ENCODE measurements around the gene ARHGAP4. TPM values are rescaled to one million over a fixed set of nuclear protein-coding genes. Genes with fewer than 3 reads are reported as not detected.

Gene ARHGAP4
- total RNA-seq, 4 donors from 2014 or later, result 23.0 to 90.9 (median 32.7) TPM

GRCh38 chrX:153889123-153889522, 36.9 kb downstream of the ARHGAP4 start:
- Histone ChIP-seq H3K27me3 (peaks cover 0 to 64% of the 10 kb centered on the region in 2 donors), H3K27ac (no peak overlapping the region), H3K36me3 (no peaks in the 10 kb centered on the region), H3K4me3 (no peak overlapping the region), H3K9me3 (no peaks in the 10 kb centered on the region), H3K4me1 (peaks cover 0 to 6% (median 0%) of the 10 kb centered on the region in 4 donors)
- TF ChIP-seq CTCF (IDR thresholded peaks at IDR 0.05), result no peak
- TF ChIP-seq EP300 (IDR thresholded peaks at IDR 0.05), result no peak
- no peak for TF ChIP-seq POLR2A (IDR thresholded peaks at IDR 0.05)
- WGBS, 2 donors, result 91 to 92% methylated on average over 6 of the region's 6 CpGs
- no peak for DNase-seq (ENCODE audit: low spot score in 2 of 2)

DNA sequence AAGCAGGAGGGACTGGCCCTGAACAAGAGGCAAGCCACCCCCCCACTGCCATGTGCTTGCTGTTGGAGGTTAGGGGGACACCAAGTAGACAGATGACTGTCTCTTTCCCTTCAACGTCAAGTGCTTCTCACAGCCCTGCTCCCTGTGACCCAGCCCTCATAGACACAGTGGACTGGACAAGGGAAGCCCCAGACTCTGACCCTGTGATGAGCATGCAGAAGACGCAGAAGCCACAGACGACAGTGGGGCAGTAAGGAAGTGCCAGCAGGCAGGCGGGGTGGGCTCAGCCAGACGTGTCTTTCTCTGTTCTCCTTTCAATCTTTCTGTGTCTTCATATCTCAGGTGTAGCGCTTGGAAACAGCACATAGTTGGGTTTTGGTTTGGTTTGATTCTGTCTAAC, 37.7 kb downstream of the ARHGAP4 start:
- H3K4me1 ChIP-seq, result peaks cover 0 to 6% (median 0%) of the 10 kb centered on the region in 4 donors
- H3K27me3 ChIP-seq, result peaks cover 0 to 71% of the 10 kb centered on the region in 2 donors
- no peak overlapping the region for H3K4me3 ChIP-seq
- H3K27ac ChIP-seq, result no peak overlapping the region
- no peaks in the 10 kb centered on the region for H3K9me3 ChIP-seq
- DNase-seq (ENCODE audit: low spot score in 2 of 2), result no peak
- no peaks in the 10 kb centered on the region for H3K36me3 ChIP-seq
- WGBS, 2 donors, result 71 to 82% methylated on average over 4 to 6 of the region's 6 CpGs
- TF ChIP-seq CTCF (IDR thresholded peaks at IDR 0.05), result no peak
- TF ChIP-seq POLR2A (IDR thresholded peaks at IDR 0.05), result no peak
- no peak for TF ChIP-seq EP300 (IDR thresholded peaks at IDR 0.05)

DNA sequence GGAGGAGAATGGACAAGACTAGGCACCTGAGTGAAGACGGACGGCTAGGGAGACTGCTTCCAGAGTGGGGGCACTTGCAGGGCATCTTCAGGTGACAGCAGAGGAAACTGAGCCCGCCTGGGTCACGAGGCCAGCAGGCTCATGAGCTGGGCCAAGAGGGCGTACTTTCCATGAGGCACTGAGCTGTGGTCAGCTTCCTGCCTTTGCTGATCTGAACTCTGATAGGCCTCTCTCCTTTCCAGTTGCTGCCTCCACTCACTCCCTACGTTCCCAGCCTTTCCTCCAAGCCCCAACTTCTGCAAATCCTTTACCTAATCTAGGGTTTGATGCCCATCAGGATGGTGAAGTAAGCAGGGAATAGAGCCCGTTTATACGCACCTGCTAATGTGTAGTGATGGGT, 38.7 kb downstream of the ARHGAP4 start:
- peak overlapping the region in 2 of 4 donors; percentile 84 to 86 for H3K27ac ChIP-seq
- TF ChIP-seq EP300 (IDR thresholded peaks at IDR 0.05) (no peak), POLR2A (IDR thresholded peaks at IDR 0.05) (no peak), CTCF (IDR thresholded peaks at IDR 0.05) (no peak)
- no peak for DNase-seq (ENCODE audit: low spot score in 2 of 2)
- no peaks in the 10 kb centered on the region for H3K36me3 ChIP-seq
- 68 to 69% methylated on average over 3 to 8 of the region's 8 CpGs for WGBS, 2 donors
- H3K4me1 ChIP-seq, result peaks cover 0 to 6% (median 0%) of the 10 kb centered on the region in 4 donors
- H3K27me3 ChIP-seq, result peaks cover 0 to 76% of the 10 kb centered on the region in 2 donors
- no peak overlapping the region for H3K4me3 ChIP-seq
- no peaks in the 10 kb centered on the region for H3K9me3 ChIP-seq

DNA sequence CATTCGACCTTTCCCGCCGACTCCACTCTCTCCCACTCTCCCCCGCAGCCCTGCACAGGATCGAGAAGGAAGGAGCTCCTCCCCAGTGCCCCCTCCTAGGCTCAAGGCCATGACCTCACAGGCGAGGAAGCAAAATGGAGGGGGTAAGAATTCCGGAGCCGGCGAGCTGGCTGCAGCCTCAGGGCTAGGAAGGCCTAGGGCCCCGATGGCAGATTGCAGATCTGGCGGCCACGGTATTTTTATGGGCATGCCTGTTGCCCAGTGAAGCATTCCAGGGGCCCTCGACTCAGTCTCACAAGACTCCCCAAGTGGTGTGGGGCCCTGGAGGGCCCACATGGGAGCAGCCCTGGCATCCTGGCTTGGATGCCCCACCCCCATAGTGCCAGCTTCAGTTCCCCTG, 39.1 kb downstream of the ARHGAP4 start:
- H3K4me1 ChIP-seq, result peaks cover 0 to 6% (median under 1%) of the 10 kb centered on the region in 4 donors
- H3K27me3 ChIP-seq, result peaks cover 0 to 76% of the 10 kb centered on the region in 2 donors
- peak overlapping the region in 3 of 4 donors; percentile 67 to 86 (median 84) for H3K27ac ChIP-seq
- H3K36me3 ChIP-seq, result no peaks in the 10 kb centered on the region
- 10 to 34% methylated on average over 6 to 13 of the region's 13 CpGs for WGBS, 2 donors
- peak overlapping the region in 1 of 4 donors; percentile 49 for H3K4me3 ChIP-seq
- no peak for DNase-seq (ENCODE audit: low spot score in 2 of 2)
- no peak for TF ChIP-seq CTCF (IDR thresholded peaks at IDR 0.05)
- no peak for TF ChIP-seq POLR2A (IDR thresholded peaks at IDR 0.05)
- no peak for TF ChIP-seq EP300 (IDR thresholded peaks at IDR 0.05)
- no peaks in the 10 kb centered on the region for H3K9me3 ChIP-seq

DNA sequence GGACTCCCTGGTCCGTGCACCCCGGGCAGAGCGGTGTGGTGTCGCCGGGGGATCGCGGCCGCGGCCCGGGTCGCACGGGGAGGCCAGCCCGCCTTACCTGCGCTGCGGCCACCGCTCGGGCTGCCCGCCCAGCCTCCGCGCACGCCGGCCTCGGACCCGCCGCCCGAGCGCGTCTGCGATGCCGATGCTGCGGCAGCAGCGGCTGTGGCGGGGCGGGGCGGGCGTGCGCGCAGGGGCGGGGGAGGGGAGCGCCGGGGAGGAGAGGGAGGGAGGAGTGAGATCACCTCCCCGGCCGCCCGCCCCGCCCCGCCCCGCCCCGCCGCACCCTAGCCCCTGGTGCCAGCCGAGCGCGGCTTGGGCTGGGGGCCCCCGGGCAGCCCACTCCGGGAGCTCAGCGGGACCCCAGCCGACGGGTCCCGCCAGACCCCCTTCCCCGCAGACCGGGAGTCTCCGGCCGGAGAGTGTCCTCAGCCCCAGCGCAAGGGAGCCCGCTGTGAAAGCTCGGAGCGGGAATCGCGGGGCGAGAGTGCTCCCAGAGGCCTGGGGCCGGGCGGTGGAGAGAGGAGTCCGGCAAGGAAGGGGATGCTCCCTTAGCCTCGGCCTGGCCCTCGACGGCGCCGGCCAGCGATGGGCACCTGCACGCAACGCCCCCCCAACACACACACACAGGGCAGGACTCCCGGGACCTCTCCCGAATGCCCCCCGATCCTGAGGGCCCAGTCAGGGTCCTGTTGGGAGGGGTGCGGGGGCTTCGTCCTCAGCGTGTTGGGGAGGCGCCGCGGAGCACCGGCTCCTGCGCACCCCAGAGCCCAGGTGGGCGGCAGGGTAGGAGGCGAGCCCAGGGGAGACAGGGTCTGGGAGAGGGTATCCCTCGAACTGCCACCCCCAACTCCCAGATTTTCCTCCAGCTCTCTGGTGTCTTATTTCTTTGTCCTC, 39.8 kb downstream of the ARHGAP4 start, which contains the start of gene L1CAM:
TSS of gene L1CAM (minus strand) at position 206 of the 936 bp plus-strand sequence. CDS start 10,337 bp downstream, outside the sequence.
- Histone ChIP-seq H3K36me3 (no peaks in the 10 kb centered on the region), H3K4me1 (peaks cover 0 to 7% (median 3%) of the 10 kb centered on the region in 4 donors), H3K27ac (peak within 1 kb of the TSS; percentile 17 to 86 (median 76)), H3K9me3 (no peaks in the 10 kb centered on the region), H3K27me3 (peaks cover 0 to 79% of the 10 kb centered on the region in 2 donors), H3K4me3 (peak within 1 kb of the TSS; percentile 9 to 49 (median 24))
- TF ChIP-seq EP300 (IDR thresholded peaks at IDR 0.05) (no peak), POLR2A (IDR thresholded peaks at IDR 0.05) (peak in 1 of 2 donors; percentile 9)
- no peak for DNase-seq (ENCODE audit: low spot score in 2 of 2)
- 21% methylated on average over 22 of the region's 94 CpGs; no CpG with 5 or more reads in 1 of the 2 donors for WGBS, 2 donors

All from tibial nerve (tissue), 4 donors.